GF-D8 (cell line): ENCODE data around the gene LILRA1.
"Not testable (repeated sequence)": the region's sequence is repeated elsewhere in the genome, so short reads cannot be mapped to it uniquely, and the experiment has no call there.

ENCODE experiments used
- DNase-seq: peaks from one replicate; lab custom pipeline; 2025; lab: John Stamatoyannopoulos, UW

LILRA1 gene

GRCh38 chr19:54577334-54577733 lies 16.1 kb upstream of the LILRA1 start:
- DNase-seq, result no peak

GRCh38 chr19:54578268-54578667 lies 15.2 kb upstream of the LILRA1 start:
- not testable (repeated sequence) for DNase-seq

DNA sequence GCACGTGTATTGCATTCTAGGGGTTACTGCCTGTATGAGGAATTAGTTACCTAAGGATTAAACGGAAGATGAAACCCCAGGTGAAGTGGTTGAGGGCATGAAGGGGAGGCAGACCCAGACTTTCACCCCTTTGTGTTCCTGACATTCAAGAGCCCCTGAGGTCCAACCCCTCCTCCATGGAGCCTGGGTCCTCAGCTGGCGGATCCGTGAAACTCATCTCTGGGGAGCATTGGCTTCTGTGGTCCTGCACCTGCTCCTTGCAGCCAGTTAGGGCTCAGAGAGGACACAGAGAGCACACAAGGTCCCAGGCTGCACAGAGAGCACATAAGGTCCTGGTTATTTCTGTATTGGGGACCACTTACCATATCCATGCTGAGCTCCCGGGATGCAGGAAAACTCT lies 7.0 kb upstream of the LILRA1 start:
- DNase-seq, result no peak

DNA sequence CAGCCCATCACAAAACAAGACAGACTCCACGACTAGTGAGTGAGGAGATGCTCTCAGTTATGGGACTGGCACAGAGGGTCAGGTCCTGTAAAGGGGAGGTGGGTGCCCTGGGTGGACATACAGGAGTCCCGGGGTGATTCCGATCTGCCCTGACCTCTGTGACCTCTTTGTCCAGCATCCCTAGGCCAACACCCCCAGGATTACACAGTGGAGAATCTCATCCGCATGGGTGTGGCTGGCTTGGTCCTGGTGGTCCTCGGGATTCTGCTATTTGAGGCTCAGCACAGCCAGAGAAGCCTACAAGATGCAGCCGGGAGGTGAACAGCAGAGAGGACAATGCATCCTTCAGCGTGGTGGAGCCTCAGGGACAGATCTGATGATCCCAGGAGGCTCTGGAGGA lies 6.4 kb upstream of the LILRA1 start:
- no peak for DNase-seq

DNA sequence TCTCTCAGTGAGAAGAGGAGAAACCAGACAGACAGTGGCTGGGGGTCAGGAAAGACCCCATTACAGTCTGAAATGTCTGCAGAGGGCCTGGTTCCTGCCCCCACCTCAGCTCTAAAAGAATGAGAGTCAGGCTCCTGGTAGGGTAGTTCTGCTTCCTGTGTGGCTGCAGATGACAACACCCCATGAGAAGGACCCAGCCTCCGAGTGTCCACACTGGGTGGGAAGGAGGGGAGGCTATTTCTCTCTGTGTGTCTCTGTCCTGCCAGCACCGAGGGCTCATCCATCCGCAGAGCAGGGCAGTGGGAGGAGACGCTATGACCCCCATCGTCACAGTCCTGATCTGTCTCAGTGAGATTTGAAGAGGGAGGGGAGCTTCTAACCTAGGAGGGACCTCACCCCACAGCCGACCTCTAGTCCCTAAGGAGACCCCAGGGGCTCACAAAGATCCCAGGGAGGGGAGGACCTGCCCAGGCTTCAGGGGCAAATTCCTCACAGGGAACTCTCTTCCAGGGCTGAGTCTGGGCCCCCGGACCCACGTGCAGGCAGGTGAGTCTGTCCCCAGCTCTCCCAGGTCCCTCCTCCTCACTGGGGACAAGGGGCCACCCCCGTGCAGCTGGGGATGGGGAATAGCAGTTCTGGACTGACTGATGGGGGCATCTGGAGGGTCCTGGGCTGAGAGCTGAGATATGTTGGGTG lies 647 bp downstream of the LILRA1 start:
- not testable (repeated sequence) for DNase-seq

DNA sequence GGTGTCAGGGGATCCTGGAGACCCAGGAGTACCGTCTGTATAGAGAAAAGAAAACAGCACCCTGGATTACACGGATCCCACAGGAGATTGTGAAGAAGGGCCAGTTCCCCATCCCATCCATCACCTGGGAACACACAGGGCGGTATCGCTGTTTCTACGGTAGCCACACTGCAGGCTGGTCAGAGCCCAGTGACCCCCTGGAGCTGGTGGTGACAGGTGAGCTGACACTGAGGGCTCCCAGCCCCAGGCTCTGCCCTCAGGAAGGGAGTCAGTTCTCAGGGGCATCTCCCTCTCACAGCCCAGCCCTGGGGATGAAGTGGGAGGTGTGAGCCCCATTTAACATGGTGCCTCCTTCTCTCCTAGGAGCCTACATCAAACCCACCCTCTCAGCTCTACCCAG lies 1.3 kb downstream of the LILRA1 start:
- no peak for DNase-seq

DNA sequence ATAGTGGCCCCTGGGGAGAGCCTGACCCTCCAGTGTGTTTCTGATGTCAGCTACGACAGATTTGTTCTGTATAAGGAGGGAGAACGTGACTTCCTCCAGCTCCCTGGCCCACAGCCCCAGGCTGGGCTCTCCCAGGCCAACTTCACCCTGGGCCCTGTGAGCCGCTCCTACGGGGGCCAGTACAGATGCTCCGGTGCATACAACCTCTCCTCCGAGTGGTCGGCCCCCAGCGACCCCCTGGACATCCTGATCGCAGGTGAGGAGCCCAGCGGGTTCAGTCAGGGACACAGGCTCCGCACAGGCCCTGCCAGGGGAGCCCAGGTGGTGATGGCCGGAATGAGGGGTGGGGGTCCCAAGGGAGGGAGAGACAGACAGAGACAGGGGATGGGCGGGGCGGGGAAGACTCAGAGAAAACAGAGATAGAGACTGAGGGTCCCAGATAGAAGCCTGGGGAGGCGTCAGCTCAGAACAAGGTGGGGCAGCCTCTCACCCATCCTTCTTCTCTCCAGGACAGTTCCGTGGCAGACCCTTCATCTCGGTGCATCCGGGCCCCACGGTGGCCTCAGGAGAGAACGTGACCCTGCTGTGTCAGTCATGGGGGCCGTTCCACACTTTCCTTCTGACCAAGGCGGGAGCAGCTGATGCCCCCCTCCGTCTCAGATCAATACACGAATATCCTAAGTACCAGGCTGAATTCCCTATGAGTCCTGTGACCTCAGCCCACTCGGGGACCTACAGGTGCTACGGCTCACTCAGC lies 2.4 kb downstream of the LILRA1 start:
- not testable (repeated sequence) for DNase-seq

- DNase-seq, result no peak
Observed at GRCh38 chr19:54600212-54600611, 6.8 kb downstream of the LILRA1 start.

GRCh38 chr19:54606230-54606629 lies 12.8 kb downstream of the LILRA1 start:
- no peak for DNase-seq

DNA sequence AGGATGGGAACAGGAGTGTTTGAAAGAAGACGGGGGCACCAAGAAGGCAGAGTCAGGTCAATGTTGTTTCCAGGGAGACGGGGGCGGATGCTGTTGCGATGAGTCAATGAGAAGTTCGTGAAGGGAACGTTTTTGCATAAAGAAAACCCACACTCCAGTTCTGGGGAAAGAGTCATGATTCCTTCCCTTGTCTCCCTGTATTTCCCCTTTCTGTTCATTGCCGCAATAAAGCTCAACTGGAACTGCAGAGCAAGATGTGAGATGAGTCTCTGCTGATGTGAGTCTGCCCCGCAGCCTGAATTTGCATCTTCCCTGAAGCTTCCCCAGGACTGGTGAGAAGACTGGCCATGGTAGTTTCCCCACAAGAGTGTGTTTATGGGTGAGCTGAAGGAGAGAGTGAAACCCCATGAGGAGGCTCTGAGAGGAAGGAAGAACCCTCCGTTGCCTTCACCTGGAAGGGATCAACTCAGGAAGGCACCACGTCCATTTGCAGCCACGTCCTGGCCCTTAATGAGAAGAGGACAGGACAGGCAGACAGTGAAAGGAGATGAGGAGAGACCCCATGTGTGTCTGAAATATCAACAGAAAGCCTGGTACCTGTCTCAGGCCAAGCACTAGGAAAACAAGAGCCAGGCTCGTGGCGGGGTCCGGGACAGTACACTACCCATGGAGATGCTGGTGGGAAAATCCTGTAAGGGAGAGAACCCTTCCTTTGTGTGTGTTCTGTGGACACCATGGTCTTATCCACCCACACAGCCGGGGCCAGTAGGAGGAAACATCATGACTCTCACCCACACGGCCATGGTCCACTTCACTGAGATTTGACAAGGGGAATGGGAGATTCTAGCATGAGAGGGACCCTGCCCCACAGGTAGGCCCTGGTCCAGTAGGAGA lies 13.7 kb downstream of the LILRA1 start:
- no peak for DNase-seq

DNA sequence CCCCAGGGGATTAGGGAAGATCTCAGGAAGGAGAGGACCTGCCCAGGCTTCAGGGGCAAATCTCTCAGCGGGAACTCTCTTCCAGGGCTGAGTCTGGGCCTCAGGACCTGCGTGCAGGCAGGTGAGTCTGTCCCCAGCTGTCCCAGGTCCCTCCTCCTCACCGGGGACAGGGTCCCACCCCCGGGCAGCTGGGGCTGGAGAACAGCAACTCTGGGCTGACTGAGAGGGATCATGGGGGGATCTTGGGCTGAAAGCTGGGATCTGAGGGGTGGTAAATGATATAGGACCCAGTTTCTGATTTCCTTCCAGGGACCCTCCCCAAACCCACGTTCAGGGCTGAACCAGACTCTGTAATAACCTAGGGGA lies 14.3 kb downstream of the LILRA1 start:
- DNase-seq, result no peak

GRCh38 chr19:54608205-54608604 lies 14.8 kb downstream of the LILRA1 start:
- DNase-seq, result no peak

GRCh38 chr19:54608792-54609191 lies 15.4 kb downstream of the LILRA1 start:
- no peak for DNase-seq

GRCh38 chr19:54609356-54609791 lies 15.9 kb downstream of the LILRA1 start:
- no peak for DNase-seq

GRCh38 chr19:54612428-54612827 lies 19.0 kb downstream of the LILRA1 start:
- DNase-seq, result no peak

GRCh38 chr19:54614726-54615125 lies 21.3 kb downstream of the LILRA1 start:
- no peak for DNase-seq

DNA sequence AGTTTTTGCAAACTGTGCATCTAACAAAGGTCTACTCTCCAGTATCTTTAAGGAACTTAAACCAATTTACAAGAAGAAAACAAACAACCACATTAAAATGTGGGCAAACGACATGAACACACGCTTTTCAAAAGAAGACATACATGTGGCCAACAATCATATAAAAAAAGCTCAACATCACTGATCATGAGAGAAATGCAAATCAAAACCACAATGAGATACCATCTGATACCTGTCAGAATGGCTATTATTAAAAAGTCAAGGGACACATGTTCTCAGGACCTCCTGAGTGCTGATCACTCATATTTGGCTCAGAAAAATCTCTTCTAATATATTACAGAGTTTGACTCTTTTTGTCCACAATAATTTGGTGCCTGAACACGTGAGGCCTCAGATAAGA lies 22.6 kb downstream of the LILRA1 start:
- DNase-seq, result no peak

- DNase-seq, result no peak
Observed at GRCh38 chr19:54616821-54617560, 23.6 kb downstream of the LILRA1 start.

- DNase-seq, result no peak
Observed at GRCh38 chr19:54620464-54620863, 27.0 kb downstream of the LILRA1 start.

DNA sequence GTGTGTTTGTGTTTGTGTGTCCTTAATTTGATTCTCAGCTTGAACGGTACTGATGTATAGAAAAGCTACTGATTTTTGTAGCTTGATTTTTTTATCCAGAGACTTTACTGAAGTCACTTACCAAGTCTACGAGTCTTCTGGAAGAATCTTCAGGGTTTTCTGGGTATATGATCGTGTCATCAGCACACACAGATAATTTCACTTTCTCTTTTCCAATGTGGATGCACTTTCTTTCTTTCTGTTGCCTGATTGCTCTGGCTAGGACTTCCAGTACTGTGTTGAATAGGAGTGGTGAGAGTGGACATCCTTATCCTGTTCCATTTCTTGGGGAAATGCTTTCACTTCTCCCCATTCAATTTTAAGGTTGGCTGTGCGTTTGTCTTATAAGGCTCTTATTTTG lies 29.0 kb downstream of the LILRA1 start:
- DNase-seq, result no peak

- DNase-seq, result not testable (repeated sequence)
Observed at GRCh38 chr19:54624234-54624633, 30.8 kb downstream of the LILRA1 start.
